ENCODE results near the gene KCNQ1.

DNA sequence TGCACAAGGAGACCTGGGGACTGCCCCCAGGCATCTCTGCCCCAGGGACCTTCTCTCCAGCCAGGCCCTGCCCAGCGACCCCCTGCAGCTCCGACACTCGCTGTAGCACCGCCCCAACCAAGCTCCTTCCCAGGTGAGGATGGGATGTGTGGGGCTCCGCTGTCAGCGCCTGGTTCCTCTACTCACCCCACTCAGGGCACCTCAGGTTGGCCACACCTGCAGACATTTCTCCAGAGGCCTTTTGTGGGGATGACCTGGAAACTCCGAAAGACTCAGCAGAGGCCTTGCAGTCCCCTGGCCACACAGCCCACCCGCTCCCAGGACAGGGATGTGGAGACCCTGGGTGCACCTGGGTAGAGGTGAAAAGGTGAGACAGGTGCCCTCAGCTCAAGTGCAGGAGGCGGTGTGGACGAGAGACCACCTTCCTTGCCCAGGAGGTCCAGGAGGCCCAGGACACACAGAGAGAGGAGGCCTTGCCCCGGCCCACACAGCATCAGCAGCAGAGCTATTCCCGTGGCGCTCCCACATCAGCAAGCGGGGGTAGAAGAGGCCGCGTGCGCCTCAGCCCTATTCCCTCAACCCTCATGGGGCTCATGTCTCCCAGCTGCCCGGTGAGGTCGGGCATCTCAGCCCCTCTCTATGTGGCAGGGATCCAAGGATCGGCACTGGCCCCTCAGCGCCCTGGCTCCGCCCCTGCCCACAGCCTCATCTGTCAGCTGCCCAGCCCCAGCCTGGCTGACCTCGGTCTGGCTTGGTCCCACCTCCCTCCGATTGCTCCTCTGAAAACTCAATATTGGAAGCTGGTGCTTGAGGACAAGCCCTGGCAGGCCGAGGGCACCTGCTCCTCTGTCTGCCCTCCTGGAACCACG is 21.4 kb upstream of the KCNQ1 start:
- TF ChIP-seq CTCF (IDR thresholded peaks at IDR 0.05), result no peak
- TF ChIP-seq POLR2A (IDR thresholded peaks at IDR 0.05), result no peak
